ENCODE measurements around the gene NAGLU. TPM values are rescaled to one million over a fixed set of nuclear protein-coding genes. Genes with fewer than 3 reads are reported as not detected.

The NAGLU gene
- total and polyA plus RNA-seq, 10 of the 15 experiments (the other 5 are each of a cell fraction or from before 2014, with no cell fraction given) = 0.23 to 27.5 (median 8.9) TPM

DNA sequence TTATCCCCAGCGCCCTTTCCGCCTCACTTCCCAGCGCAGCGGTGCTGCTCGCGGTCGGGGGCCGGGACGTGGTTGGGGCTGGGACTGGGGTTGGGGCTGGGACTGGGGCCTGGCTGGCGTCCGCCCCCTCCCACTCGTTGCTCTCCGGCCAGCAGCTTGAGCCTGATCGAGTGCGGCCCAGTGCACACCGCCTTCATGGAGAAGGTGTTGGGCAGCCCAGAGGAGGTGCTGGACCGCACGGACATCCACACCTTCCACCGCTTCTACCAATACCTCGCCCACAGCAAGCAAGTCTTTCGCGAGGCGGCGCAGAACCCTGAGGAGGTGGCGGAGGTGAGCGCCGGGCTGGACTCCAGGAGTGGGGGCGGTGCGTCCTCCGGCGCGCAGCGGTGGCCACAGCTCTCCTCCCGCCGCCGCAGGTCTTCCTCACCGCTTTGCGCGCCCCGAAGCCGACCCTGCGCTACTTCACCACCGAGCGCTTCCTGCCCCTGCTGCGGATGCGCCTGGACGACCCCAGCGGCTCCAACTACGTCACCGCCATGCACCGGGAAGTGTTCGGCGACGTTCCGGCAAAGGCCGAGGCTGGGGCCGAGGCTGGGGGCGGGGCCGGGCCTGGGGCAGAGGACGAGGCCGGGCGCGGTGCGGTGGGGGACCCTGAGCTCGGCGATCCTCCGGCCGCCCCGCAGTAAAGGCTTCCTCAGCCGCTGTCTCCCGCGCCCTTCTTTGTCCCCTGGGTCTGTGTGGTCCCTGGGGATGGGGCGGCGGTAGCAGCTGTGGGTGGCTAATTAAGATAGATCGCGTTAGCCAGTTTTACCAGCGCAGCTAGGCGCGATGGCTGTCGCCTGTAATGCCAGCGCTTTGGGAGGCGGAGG lies 18.4 kb downstream of the NAGLU start (continued):
- TF ChIP-seq, protein P1, sequence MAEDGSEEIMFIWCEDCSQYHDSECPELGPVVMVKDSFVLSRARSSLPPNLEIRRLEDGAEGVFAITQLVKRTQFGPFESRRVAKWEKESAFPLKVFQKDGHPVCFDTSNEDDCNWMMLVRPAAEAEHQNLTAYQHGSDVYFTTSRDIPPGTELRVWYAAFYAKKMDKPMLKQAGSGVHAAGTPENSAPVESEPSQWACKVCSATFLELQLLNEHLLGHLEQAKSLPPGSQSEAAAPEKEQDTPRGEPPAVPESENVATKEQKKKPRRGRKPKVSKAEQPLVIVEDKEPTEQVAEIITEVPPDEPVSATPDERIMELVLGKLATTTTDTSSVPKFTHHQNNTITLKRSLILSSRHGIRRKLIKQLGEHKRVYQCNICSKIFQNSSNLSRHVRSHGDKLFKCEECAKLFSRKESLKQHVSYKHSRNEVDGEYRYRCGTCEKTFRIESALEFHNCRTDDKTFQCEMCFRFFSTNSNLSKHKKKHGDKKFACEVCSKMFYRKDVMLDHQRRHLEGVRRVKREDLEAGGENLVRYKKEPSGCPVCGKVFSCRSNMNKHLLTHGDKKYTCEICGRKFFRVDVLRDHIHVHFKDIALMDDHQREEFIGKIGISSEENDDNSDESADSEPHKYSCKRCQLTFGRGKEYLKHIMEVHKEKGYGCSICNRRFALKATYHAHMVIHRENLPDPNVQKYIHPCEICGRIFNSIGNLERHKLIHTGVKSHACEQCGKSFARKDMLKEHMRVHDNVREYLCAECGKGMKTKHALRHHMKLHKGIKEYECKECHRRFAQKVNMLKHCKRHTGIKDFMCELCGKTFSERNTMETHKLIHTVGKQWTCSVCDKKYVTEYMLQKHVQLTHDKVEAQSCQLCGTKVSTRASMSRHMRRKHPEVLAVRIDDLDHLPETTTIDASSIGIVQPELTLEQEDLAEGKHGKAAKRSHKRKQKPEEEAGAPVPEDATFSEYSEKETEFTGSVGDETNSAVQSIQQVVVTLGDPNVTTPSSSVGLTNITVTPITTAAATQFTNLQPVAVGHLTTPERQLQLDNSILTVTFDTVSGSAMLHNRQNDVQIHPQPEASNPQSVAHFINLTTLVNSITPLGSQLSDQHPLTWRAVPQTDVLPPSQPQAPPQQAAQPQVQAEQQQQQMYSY (CRISPR knock-in tag; IDR thresholded peaks at IDR 0.05) = no peak
- TF ChIP-seq, protein P2, sequence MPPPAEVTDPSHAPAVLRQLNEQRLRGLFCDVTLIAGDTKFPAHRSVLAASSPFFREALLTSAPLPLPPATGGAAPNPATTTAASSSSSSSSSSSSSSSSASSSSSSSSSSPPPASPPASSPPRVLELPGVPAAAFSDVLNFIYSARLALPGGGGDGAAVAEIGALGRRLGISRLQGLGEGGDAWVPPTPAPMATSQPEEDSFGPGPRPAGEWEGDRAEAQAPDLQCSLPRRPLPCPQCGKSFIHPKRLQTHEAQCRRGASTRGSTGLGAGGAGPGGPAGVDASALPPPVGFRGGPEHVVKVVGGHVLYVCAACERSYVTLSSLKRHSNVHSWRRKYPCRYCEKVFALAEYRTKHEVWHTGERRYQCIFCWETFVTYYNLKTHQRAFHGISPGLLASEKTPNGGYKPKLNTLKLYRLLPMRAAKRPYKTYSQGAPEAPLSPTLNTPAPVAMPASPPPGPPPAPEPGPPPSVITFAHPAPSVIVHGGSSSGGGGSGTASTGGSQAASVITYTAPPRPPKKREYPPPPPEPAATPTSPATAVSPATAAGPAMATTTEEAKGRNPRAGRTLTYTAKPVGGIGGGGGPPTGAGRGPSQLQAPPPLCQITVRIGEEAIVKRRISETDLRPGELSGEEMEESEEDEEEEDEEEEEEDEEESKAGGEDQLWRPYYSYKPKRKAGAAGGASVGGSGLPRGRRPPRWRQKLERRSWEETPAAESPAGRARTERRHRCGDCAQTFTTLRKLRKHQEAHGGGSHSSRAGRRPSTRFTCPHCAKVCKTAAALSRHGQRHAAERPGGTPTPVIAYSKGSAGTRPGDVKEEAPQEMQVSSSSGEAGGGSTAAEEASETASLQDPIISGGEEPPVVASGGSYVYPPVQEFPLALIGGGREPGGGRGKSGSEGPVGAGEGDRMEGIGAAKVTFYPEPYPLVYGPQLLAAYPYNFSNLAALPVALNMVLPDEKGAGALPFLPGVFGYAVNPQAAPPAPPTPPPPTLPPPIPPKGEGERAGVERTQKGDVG (CRISPR knock-in tag; IDR thresholded peaks at IDR 0.05) = no peak
- no peak for TF ChIP-seq NFYB (IDR thresholded peaks at IDR 0.05; ENCODE audit: insufficient read depth, low read depth, low read length)
- no peak for TF ChIP-seq SIX5 (IDR thresholded peaks at IDR 0.05; ENCODE audit: low read depth, low read length, severe bottlenecking)
- no peak for TF ChIP-seq ZNF274 (IDR thresholded peaks at IDR 0.05; ENCODE audit: insufficient read depth, insufficient read length)
- TF ChIP-seq RAD21 (IDR thresholded peaks at IDR 0.05; ENCODE audit: insufficient read depth, low read depth, low read length) = no peak
- peak; percentile 6 for TF ChIP-seq RUNX3 (IDR thresholded peaks at IDR 0.05; ENCODE audit: low read length)
- TF ChIP-seq DPF2 (IDR thresholded peaks at IDR 0.05) = peak; percentile 82
- TF ChIP-seq, protein P3, sequence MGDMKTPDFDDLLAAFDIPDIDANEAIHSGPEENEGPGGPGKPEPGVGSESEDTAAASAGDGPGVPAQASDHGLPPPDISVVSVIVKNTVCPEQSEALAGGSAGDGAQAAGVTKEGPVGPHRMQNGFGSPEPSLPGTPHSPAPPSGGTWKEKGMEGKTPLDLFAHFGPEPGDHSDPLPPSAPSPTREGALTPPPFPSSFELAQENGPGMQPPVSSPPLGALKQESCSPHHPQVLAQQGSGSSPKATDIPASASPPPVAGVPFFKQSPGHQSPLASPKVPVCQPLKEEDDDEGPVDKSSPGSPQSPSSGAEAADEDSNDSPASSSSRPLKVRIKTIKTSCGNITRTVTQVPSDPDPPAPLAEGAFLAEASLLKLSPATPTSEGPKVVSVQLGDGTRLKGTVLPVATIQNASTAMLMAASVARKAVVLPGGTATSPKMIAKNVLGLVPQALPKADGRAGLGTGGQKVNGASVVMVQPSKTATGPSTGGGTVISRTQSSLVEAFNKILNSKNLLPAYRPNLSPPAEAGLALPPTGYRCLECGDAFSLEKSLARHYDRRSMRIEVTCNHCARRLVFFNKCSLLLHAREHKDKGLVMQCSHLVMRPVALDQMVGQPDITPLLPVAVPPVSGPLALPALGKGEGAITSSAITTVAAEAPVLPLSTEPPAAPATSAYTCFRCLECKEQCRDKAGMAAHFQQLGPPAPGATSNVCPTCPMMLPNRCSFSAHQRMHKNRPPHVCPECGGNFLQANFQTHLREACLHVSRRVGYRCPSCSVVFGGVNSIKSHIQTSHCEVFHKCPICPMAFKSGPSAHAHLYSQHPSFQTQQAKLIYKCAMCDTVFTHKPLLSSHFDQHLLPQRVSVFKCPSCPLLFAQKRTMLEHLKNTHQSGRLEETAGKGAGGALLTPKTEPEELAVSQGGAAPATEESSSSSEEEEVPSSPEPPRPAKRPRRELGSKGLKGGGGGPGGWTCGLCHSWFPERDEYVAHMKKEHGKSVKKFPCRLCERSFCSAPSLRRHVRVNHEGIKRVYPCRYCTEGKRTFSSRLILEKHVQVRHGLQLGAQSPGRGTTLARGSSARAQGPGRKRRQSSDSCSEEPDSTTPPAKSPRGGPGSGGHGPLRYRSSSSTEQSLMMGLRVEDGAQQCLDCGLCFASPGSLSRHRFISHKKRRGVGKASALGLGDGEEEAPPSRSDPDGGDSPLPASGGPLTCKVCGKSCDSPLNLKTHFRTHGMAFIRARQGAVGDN (IDR thresholded peaks at IDR 0.05) = peak; percentile 77
- TF ChIP-seq STAT3 (IDR thresholded peaks at IDR 0.05; ENCODE audit: low read depth, low read length) = no peak
- TF ChIP-seq HDAC6 (IDR thresholded peaks at IDR 0.05; ENCODE audit: unreplicated experiment) = no peak
- peak; percentile 88 for TF ChIP-seq POLR2AphosphoS2 (IDR thresholded peaks at IDR 0.05; ENCODE audit: low read depth, low read length)
- no peak for TF ChIP-seq SUPT20H (IDR thresholded peaks at IDR 0.05; ENCODE audit: borderline replicate concordance, control insufficient read depth, low read depth, low read length)
- TF ChIP-seq NFIC (IDR thresholded peaks at IDR 0.05; ENCODE audit: low read depth, low read length) = no peak
- no peak for TF ChIP-seq FOXM1 (IDR thresholded peaks at IDR 0.05; ENCODE audit: low read depth, low read length)
- TF ChIP-seq MXI1 (IDR thresholded peaks at IDR 0.05; ENCODE audit: low read depth, low read length) = peak; percentile 51
- no peak for TF ChIP-seq SREBF2 (IDR thresholded peaks at IDR 0.05; ENCODE audit: low read length)
- TF ChIP-seq NRF1 (conservative IDR thresholded peaks at IDR 0.05; ENCODE audit: low read depth, low read length) = no peak

Data from GM12878 (cell line).